Motor neuron (in vitro differentiated cells): Measurements from ENCODE around the gene FBP2. TPM values are rescaled to one million over a fixed set of nuclear protein-coding genes. Genes with fewer than 3 reads are reported as not detected.
"Not testable (repeated sequence)": the region's sequence is repeated elsewhere in the genome, so short reads cannot be mapped to it uniquely, and the experiment has no call there.

ENCODE experiments used
- ATAC-seq, 8 experiments: fragments of 200-7000 bp; cut with Tn5 transposase; replicated peaks in 6 of 8; 2 replicates each; pipeline ENCODE4 v1.8.0; 2021; ENCODE audit warnings: mild to moderate bottlenecking in 8 of 8, moderate library complexity in 8 of 8
- H3K27ac ChIP-seq, 2 donors: fragments of 250-450 bp; sonication (Bioruptor Pico); 2 replicates each; pipeline ENCODE4 v1.9.0; 2021; ENCODE audit warnings: antibody characterized with exemption in 2 of 2, mild to moderate bottlenecking in 2 of 2, moderate library complexity in 1 of 2
- H3K4me1 ChIP-seq, 2 donors: fragments of 250-450 bp; sonication (Bioruptor Pico); replicated peaks in 1 of 2; 2 replicates each; pipeline ENCODE4 v1.6.1; 2021; ENCODE audit warnings: antibody characterized with exemption in 2 of 2, mild to moderate bottlenecking in 2 of 2, moderate library complexity in 1 of 2
- H3K4me3 ChIP-seq, 5 donors: fragments of 250-450 bp; sonication (Bioruptor Pico); 2 replicates each; pipeline ENCODE4 v1.9.0; 2021; ENCODE audit warnings: antibody characterized with exemption in 5 of 5, mild to moderate bottlenecking in 5 of 5, moderate library complexity in 4 of 5
- WGBS, 10 experiments: fragments of 450-650 bp; shearing (Covaris generic); methylation state at CpG; one replicate each; pipeline ENCODE4 v1.0.0; 2022; 5-methylcytosine and 5-hydroxymethylcytosine counted together
- in situ Hi-C, 9 experiments: fragments of 400-800 bp; cut with MboI; loops; one replicate each; pipeline ENCODE4 v1.15.0; 2021; ENCODE audit warnings: low sequenced_read_pairs in 9 of 9, low pct_unique_long_range_greater_than_20kb in 2 of 9; ENCODE audit not compliant: unreplicated experiment in 9 of 9
- total RNA-seq, 8 experiments: library from RNA; unstranded; fragments of 300-600 nt; gene quantifications; 2 replicates each; pipeline versions ENCODE4 v1.2.3 to v1.2.4, GENCODE V29; 2022

The FBP2 gene
- total RNA-seq, 8 experiments from 2014 or later: 0.05 to 0.42 (median 0.29) TPM; not detected in 5

- WGBS, 10 experiments: 0 to 80% (median 42%) methylated on average over 1 to 7 of the region's 10 CpGs; no CpG with 5 or more reads in 1 of the 10 experiments
- H3K4me3 ChIP-seq: no peak overlapping the region
- H3K27ac ChIP-seq: no peak overlapping the region
- in situ Hi-C loops: no loop called here
- ATAC-seq: no peak
- no peaks in the 10 kb centered on the region for H3K4me1 ChIP-seq
Measured at GRCh38 chr9:94600715-94601114, 7.1 kb upstream of the FBP2 start.

DNA sequence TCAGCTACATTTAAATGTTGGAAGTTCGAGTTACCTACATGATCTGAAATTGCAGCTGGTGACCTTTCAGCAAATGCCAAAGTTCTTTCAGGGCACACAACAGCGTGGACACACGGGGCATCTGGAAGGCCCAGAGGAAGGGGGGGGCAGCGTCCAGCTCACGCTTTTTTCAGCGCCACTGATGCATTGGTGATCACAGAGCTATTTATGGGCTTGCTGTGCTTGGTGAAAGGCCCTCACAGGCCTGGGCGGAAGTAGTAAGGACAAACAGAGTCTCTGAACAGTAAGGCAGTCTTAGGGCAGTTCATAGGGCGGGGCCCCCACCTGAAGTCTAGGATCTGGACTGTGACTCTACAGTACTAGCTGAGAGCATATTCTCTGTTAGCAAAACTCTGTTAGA lies 6.6 kb upstream of the FBP2 start:
- in situ Hi-C loops: no loop called here
- 0 to 84% (median 57%) methylated on average over 1 to 6 of the region's 8 CpGs; no CpG with 5 or more reads in 3 of the 10 experiments for WGBS, 10 experiments
- no peak for ATAC-seq
- H3K4me3 ChIP-seq: no peak overlapping the region
- no peak overlapping the region for H3K27ac ChIP-seq
- no peaks in the 10 kb centered on the region for H3K4me1 ChIP-seq

DNA sequence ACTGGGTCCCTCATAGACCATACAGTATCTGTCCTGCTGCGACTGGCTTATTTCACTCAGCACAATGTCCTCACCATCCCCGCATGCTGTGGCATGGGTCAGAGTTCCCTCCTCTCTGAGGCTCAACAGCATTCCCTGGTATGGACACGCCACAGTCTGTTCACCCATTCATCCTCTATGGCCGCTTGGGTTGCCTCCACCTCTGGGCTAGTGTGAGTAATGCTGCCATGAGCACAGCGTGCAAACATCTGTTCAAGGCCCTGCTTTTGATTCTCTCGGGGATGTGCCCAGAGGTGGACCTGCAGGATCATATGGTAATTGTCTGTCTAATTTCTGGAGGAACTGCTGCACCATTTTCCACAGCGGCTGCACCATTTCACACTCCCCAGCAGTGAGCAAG lies 5.5 kb upstream of the FBP2 start:
- in situ Hi-C loops: no loop called here
- Histone ChIP-seq H3K4me1 (no peaks in the 10 kb centered on the region), H3K27ac (no peak overlapping the region), H3K4me3 (no peak overlapping the region)
- WGBS, 10 experiments: 20 to 93% (median 54%) methylated on average over 1 to 2 of the region's 7 CpGs; no CpG with 5 or more reads in 6 of the 10 experiments
- ATAC-seq: no peak

GRCh38 chr9:94592683-94593082 lies 941 bp downstream of the FBP2 start:
- H3K4me1 ChIP-seq, ATAC-seq, H3K4me3 ChIP-seq, H3K27ac ChIP-seq, in situ Hi-C loops: not testable (repeated sequence)
- WGBS, 10 experiments: 0 to 83% (median 64%) methylated on average over 1 to 6 of the region's 7 CpGs; no CpG with 5 or more reads in 2 of the 10 experiments

DNA sequence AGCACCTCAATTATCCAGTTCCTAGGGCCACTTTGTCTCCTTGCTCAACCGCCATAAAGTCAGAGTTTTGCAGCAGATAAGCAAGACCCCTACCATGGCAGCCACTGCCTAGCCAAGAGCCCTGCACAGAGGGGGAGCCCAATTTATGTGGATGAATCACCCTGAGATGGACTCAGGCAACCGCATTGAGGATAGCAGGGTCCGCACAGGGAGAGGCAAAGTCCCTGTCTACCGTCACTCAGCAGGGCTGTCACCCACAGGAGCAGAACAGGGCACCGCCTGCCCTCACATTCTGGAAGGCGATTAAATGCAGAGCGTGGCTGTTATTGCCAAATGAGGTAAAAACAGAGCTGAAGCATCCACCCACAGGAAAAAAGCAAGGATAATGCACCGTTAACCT lies 1.7 kb downstream of the FBP2 start:
- H3K4me3 ChIP-seq: no peak overlapping the region
- no peak overlapping the region for H3K27ac ChIP-seq
- 53 to 100% (median 83%) methylated on average over 1 to 7 of the region's 8 CpGs; no CpG with 5 or more reads in 3 of the 10 experiments for WGBS, 10 experiments
- ATAC-seq: no peak
- H3K4me1 ChIP-seq: no peaks in the 10 kb centered on the region
- in situ Hi-C loops: no loop called here

DNA sequence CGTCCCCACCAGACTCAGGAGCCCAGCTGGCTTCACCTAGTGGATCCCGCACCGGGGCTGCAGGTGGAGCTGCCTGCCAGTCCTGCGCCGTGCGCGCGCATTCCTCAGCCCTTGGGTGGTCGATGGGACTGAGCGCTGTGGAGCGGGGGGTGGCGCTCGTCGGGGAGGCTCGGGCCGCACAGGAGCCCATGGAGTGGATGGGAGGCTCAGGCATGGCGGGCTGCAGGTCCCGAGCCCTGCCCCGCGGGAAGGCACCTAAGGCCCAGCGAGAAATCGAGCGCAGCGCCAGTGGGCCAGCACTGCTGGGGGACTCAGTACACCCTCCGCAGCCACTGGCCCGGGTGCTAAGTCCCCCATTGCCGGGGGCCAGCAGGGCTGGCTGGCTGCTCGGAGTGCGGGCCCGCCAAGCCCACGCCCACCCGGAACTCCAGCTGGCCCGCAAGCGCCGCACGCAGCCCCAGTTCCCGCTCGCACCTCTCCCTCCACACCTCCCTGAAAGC lies 2.5 kb downstream of the FBP2 start:
- no CpG with 5 or more reads among the region's 38 CpGs for WGBS, 10 experiments
- in situ Hi-C loops: not testable (repeated sequence)

DNA sequence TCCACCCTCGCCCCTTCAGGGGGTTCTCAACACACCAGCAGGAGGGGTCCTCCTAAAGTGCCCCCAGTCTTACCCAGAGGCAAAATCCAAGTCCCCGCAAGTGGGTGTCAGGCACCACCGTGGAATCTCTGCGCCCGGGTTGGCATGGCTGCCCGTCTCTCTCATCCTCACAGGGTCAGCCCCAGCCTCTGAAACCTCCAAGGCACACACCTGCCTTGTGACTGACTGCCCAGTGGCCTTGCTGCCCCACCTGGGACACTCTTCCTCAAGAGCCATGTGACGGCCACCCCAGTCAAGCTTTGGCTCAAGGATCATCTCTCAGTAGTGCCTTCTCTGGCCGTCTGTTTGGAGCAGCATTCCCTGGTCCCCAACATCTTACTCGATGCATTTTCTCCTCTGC lies 4.9 kb downstream of the FBP2 start:
- H3K27ac ChIP-seq: no peak overlapping the region
- H3K4me1 ChIP-seq: no peaks in the 10 kb centered on the region
- ATAC-seq: no peak
- H3K4me3 ChIP-seq: no peak overlapping the region
- in situ Hi-C loops: no loop called here
- 33 to 93% (median 42%) methylated on average over 1 to 4 of the region's 9 CpGs; no CpG with 5 or more reads in 7 of the 10 experiments for whole genome bisulfite sequencing, 10 experiments

More for the DNA sequence above, 2.5 kb downstream of the FBP2 start:
- not testable (repeated sequence) for H3K4me1 ChIP-seq, ATAC-seq, H3K27ac ChIP-seq, H3K4me3 ChIP-seq

- no peak overlapping the region for H3K4me3 ChIP-seq
- no peaks in the 10 kb centered on the region for H3K4me1 ChIP-seq
- 0 to 100% (median 80%) methylated on average over 1 to 7 of the region's 9 CpGs; no CpG with 5 or more reads in 3 of the 10 experiments for WGBS, 10 experiments
- ATAC-seq: no peak
- no peak overlapping the region for H3K27ac ChIP-seq
- in situ Hi-C loops: no loop called here
Measured at GRCh38 chr9:94586814-94587213, 6.8 kb downstream of the FBP2 start.

DNA sequence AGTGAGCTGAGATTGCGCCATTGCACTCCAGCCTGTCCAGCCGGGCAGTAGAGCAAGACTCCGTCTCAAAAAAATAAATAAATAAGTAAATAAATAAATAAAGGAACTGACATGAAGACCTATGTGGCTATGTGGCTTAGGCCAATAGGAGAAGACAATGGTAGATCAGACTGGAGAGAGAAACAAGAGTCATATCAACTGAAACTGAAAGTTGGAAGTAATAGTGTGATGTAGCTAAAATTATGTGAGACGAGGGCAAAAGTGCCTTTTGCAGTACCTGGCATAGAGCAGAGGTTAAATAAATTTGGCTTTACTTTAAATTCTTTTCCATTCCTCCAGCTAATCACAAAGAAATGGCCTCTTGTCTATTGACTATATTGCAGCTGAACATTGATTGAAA lies 7.3 kb downstream of the FBP2 start:
- Histone ChIP-seq H3K27ac (no peak overlapping the region), H3K4me3 (no peak overlapping the region), H3K4me1 (no peaks in the 10 kb centered on the region)
- WGBS, 10 experiments: 51 to 95% (median 88%) methylated on average over 1 to 4 of the region's 4 CpGs; no CpG with 5 or more reads in 2 of the 10 experiments
- ATAC-seq: no peak
- in situ Hi-C loops: no loop called here

DNA sequence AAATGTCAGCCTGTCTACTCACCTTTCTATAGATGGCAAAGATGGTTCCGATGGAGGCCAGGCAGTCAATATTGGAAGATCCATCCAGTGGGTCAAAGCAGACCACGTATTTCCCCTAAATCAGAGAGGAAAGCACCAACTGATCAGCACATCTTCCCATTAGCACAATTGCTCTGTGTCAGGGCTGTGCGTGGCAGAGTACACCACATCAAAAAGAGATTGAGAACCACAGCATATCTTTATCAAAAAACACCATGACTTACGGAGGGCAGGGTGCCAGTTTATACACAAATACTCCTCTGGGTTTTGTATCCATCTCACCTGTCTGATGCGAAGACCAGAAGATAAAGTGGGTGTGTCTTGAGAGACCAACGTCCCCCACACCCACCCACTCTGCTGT lies 9.1 kb downstream of the FBP2 start:
- no peak for ATAC-seq
- 40 to 100% (median 76%) methylated on average over 1 to 5 of the region's 6 CpGs; no CpG with 5 or more reads in 2 of the 10 experiments for WGBS, 10 experiments
- in situ Hi-C loops: no loop called here

DNA sequence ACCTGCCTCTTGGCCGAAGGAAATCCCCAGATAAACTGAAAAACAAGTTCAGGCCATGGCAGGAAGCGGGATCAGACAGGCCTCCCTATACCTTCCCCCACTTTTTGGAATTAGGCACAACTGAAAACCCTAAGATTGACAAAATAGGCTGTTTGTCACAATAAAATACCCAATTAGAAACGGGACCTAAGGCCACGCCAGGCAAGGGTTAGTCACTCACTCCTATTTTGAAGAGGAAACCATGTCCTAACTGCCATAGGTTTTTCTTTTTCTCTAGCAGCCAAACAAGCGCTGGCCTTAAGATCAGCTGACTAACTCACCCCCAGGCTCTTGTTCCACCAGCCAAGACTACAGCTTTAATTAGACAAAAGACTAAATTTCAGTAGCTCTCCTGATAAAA lies 11.9 kb downstream of the FBP2 start:
- ATAC-seq: peak in 1 of 8 experiments; percentile 62
- Histone ChIP-seq H3K4me3 (no peak overlapping the region), H3K4me1 (no peaks in the 10 kb centered on the region), H3K27ac (no peak overlapping the region)
- in situ Hi-C loops: no loop called here
- 74 to 100% (median 94%) methylated on average over 1 to 5 of the region's 5 CpGs; no CpG with 5 or more reads in 1 of the 10 experiments for WGBS, 10 experiments

More for the DNA sequence above, 9.1 kb downstream of the FBP2 start:
- Histone ChIP-seq H3K27ac (no peak overlapping the region), H3K4me1 (no peaks in the 10 kb centered on the region), H3K4me3 (no peak overlapping the region)

GRCh38 chr9:94577571-94577970 lies 16.1 kb downstream of the FBP2 start:
- no peak overlapping the region for H3K4me3 ChIP-seq
- H3K4me1 ChIP-seq: no peaks in the 10 kb centered on the region
- 0 to 89% (median 68%) methylated on average over 1 to 2 of the region's 2 CpGs for WGBS, 10 experiments
- H3K27ac ChIP-seq: no peak overlapping the region
- in situ Hi-C loops: no loop called here
- no peak for ATAC-seq

DNA sequence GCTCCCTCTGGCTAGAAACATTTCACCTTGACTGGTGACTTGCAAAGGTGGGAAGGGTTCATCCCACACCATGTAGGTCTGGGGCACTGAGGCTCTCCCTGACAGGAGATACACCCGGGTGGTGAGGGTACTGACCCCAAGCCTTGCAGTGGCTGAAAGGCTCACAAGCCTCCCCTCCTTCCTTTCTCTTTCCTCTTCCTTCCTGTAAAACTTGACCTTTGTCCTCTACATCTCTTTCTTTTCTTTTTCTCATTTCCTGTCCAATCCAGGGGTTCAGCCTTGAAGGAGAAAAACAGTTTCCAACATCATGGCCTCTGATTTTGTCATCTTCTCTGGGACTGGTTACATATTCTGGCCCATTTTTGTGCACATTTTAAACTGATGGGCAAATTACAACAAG lies 16.6 kb downstream of the FBP2 start:
- no peak for ATAC-seq
- in situ Hi-C loops: no loop called here
- no peak overlapping the region for H3K4me3 ChIP-seq
- H3K4me1 ChIP-seq: no peaks in the 10 kb centered on the region
- WGBS, 10 experiments: 0 to 67% (median 0%) methylated on average over 1 of the region's 1 CpG; no CpG with 5 or more reads in 7 of the 10 experiments
- H3K27ac ChIP-seq: no peak overlapping the region

GRCh38 chr9:94576131-94576530 lies 17.5 kb downstream of the FBP2 start:
- ATAC-seq: no peak

More at GRCh38 chr9:94576131-94576530, 17.5 kb downstream of the FBP2 start:
- H3K4me3 ChIP-seq: no peak overlapping the region
- no peaks in the 10 kb centered on the region for H3K4me1 ChIP-seq
- no peak overlapping the region for H3K27ac ChIP-seq
- 0 to 100% (median 71%) methylated on average over 1 to 2 of the region's 2 CpGs; no CpG with 5 or more reads in 2 of the 10 experiments for WGBS, 10 experiments
- in situ Hi-C loops: no loop called here
